HUDEP-2 (cell line): ENCODE measurements around the gene CREB3L2.
A peak's percentile ranks its signal among the peaks of the same experiment; 100 is the strongest.
"Not testable (repeated sequence)": the region's sequence is repeated elsewhere in the genome, so short reads cannot be mapped to it uniquely, and the experiment has no call there.

ENCODE experiments used
- DNase-seq, 76 experiments: peaks; one replicate each; lab custom pipeline; 2025; ENCODE audit not compliant: unreplicated experiment in 76 of 76; lab: John Stamatoyannopoulos, UW

The CREB3L2 gene

GRCh38 chr7:137990251-137990941, 11.5 kb downstream of the CREB3L2 start:
- DNase-seq: no peak

- no peak for DNase-seq
Observed at GRCh38 chr7:137989590-137989989, 12.3 kb downstream of the CREB3L2 start.

GRCh38 chr7:137989094-137989493, 12.8 kb downstream of the CREB3L2 start:
- DNase-seq: no peak

GRCh38 chr7:137987968-137988367, 13.9 kb downstream of the CREB3L2 start:
- no peak for DNase-seq

- DNase-seq: no peak
Observed at GRCh38 chr7:137987563-137987962, 14.3 kb downstream of the CREB3L2 start.

- no peak for DNase-seq
Observed at GRCh38 chr7:137987018-137987349, 14.9 kb downstream of the CREB3L2 start.

GRCh38 chr7:137986252-137987017, 15.5 kb downstream of the CREB3L2 start:
- peak in 5 of 76 experiments; percentile 22 to 49 (median 38) for DNase-seq

- DNase-seq: no peak
Observed at GRCh38 chr7:137985897-137986251, 16.0 kb downstream of the CREB3L2 start.

GRCh38 chr7:137985253-137985896, 16.5 kb downstream of the CREB3L2 start:
- DNase-seq: no peak

- no peak for DNase-seq
Observed at GRCh38 chr7:137984181-137985041, 17.5 kb downstream of the CREB3L2 start.

- no peak for DNase-seq
Observed at GRCh38 chr7:137983323-137984008, 18.4 kb downstream of the CREB3L2 start.

GRCh38 chr7:137982394-137982793, 19.5 kb downstream of the CREB3L2 start:
- not testable (repeated sequence) for DNase-seq

GRCh38 chr7:137981668-137982067, 20.2 kb downstream of the CREB3L2 start:
- no peak for DNase-seq

- DNase-seq: no peak
Observed at GRCh38 chr7:137981175-137981574, 20.7 kb downstream of the CREB3L2 start.

GRCh38 chr7:137980308-137980707, 21.6 kb downstream of the CREB3L2 start:
- DNase-seq: no peak

- no peak for DNase-seq
Observed at GRCh38 chr7:137978464-137979237, 23.2 kb downstream of the CREB3L2 start.

- DNase-seq: no peak
Observed at GRCh38 chr7:137977173-137977572, 24.7 kb downstream of the CREB3L2 start.

GRCh38 chr7:137976696-137977095, 25.2 kb downstream of the CREB3L2 start:
- peak in 2 of 76 experiments; percentile 9 to 20 for DNase-seq

- DNase-seq: no peak
Observed at GRCh38 chr7:137976232-137976631, 25.7 kb downstream of the CREB3L2 start.

- no peak for DNase-seq
Observed at GRCh38 chr7:137975768-137976167, 26.1 kb downstream of the CREB3L2 start.
